Measurements from ENCODE around the gene ANAPC13.

ANAPC13 gene

GRCh38 chr3:134447351-134447750 lies 38.4 kb downstream of the ANAPC13 start:
- no peak for DNase-seq

DNA sequence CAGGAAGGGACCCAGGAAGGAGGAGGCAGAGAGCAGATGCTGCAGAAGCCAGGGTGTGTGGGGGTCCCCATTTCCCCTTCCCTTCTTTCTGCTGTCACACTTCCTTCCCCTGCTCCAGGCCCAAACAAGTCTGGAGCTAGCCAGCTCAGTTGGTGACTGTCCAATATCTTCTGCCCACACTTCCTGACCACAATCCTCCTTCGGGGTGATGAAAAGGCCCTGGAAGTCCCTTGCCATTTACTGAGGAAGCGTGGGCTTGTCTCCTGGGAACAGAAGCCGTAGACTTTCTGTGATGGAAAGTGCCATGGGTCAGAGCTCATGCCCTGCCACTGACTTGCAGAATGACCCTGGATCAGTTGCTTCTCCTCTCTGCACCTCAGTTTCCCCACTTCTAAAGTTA lies 39.0 kb downstream of the ANAPC13 start:
- DNase-seq = no peak

DNA sequence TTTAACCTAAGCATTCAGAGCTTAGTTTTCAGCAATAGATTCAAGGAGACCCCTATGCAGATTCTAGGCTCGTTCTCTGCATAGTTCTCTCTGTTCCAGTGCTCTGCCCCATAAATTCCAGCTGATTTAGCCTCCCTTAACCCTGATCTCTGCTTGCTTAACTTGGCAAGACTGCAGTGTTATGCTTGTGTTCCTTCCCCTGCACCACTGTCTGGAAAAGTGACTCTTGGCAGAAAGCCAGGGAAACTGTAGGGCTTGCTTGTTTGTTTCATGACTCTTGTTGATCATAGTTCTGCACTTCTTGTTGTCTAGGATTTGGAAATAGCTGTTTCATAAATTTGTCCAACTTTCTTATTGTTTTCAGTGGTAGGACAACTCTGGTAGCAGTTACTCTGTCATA lies 40.1 kb downstream of the ANAPC13 start:
- DNase-seq = no peak

DNA sequence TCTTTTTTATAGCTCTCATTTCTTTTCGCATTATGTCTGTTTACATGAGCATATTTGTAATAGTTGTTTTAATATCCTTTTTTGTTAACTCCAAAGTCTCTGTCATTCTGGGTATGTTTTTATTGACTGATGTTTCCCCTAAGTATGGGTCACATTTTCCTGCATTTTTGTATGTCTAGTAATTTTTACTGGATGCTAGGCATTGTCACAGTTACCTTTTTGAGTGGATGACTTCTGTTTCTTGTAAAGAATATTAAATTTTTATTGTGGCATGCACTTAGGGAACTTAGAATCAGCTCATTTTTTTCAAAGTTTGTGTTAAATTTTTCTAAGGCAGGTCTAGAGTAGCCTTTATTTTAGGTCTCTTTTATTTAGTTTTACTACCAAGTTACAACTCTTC lies 40.7 kb downstream of the ANAPC13 start:
- DNase-seq = no peak

DNA sequence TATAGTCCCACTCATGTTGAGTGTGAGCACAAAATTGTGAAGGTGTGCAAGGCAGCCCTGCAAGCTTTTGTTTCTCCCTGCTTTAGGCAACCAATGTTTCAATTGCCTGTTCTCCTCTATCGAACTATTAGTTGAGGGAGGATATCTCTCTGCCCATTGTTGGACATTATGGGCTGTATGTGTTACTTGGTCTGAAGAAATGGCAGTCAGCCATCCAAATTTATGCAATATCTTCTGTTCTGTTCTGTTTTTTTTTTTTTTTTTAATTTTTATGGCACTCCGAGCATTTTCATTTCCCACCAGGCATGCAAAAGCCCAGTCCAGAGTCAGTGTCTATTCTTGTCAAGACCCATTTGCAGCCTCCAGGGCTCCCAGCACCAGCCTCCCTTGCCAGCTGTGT lies 44.0 kb downstream of the ANAPC13 start:
- no peak for DNase-seq

- no peak for DNase-seq
Measured at GRCh38 chr3:134441321-134441720, 44.5 kb downstream of the ANAPC13 start.

DNA sequence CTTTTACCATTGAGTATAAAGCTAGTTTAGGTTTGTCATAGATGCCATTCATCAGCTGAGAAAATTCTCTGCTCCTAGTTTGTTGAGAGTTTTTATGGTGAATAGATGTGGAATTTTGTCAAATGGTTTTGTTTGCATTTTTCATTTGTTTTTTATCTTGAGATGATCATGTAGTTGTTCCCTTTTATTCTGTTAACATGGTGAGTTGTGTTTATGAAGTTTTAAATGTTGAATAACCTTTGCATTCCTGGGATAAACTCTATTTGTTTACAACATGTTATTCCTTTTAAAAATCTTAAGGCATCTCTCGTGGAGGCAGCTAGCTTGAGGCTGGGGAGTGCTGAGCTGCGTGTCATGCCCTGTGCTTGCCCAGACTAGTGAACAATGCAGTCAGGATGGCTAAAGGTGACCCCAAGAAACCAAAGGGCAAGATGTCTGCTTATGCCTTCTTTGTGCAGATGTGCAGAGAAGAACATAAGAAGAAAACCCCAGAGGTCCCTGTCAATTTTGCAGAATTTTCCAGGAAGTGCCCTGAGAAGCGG lies 48.5 kb downstream of the ANAPC13 start:
- no peak for DNase-seq

GRCh38 chr3:134432236-134432635 lies 53.5 kb downstream of the ANAPC13 start:
- no peak for DNase-seq

GRCh38 chr3:134430950-134431445 lies 54.8 kb downstream of the ANAPC13 start:
- no peak for DNase-seq

DNA sequence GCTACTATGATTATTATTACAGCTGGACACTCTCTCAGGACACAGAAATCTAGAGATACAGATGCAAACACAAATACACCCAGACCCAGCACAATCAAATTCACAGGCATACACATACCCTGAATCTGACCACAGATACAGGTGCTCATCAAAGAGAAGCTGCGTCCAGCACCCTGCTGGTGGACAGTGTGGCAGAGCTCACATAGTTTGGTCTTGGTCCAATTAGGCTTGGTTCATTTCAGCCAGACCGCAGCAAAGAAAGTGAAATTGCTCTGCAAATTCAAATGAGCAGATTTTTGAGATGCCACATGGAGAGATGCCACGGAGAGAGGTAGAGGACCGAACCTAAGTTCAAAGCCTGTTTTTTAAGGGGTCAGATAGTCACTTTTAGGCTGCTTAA lies 55.6 kb downstream of the ANAPC13 start:
- DNase-seq = no peak

GRCh38 chr3:134428401-134428800 lies 57.4 kb downstream of the ANAPC13 start:
- no peak for DNase-seq

All from NCI-H1436 (cell line).